Stimulated activated CD8-positive, alpha-beta memory T cell treated with anti-CD3 and anti-CD28 coated beads, Interleukin-4, amount 100 ng/mL, for 24 hours (primary cell): ENCODE results near the gene SFRP4.
"Not testable (repeated sequence)": the region's sequence is repeated elsewhere in the genome, so short reads cannot be mapped to it uniquely, and the experiment has no call there.

Experiments
- DNase-seq: peaks from one replicate; pipeline ENCODE4 v3.0.0-alpha.2; 2020; ENCODE audit warnings: low read depth

SFRP4 gene

DNA sequence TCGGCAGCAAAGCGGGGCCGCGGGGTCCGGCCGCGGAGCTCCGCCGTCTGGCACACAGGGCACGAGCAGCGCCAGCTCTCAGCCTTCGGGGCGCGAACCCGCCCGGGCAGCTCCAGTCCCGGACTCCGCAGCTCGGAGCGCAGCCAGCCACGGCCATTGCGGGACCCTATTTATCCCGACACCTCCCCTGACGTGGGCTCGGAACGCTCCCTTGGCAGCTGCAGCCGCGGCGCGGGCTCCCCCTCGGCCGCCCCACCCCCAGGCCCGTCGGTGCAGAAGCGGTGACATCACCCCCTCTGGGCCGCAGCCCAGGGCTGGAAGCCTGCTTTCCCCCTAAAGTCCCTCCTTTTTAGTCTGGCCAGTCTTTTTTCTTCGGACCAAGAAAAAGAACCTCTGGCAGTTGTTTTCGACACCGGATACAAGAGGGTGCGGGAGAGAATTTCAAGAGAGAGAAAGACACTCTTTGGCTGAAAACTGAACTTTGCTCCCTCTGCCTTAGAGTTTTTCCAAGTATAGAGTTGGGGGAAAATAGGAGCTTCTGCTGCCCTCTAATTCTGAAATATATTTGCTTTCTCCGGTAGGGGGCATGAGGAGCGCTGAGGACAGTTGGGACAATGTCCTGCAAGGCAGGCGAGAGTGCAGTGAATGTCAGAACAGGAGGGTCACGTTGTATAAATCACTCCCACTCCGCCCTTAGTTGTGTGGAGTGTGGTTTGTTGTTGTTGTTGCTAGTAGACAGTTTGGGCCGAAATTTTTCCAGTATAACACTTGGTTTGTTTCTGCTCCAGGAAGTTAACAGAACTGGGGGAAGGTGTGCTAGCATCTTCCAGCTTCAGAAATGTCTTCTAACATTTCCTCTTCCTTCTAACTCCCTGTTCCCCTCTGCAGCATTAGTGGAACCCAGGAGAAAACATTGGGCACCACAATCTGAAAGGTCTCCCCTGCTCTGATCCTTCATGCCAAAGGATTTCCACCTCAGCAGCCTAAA, at the start of gene SFRP4:
Gene SFRP4, minus strand, starts transcription at position 145 of the 988 bp plus-strand sequence. CDS start 280 bp downstream, outside the sequence.
- no peak for DNase-seq

DNA sequence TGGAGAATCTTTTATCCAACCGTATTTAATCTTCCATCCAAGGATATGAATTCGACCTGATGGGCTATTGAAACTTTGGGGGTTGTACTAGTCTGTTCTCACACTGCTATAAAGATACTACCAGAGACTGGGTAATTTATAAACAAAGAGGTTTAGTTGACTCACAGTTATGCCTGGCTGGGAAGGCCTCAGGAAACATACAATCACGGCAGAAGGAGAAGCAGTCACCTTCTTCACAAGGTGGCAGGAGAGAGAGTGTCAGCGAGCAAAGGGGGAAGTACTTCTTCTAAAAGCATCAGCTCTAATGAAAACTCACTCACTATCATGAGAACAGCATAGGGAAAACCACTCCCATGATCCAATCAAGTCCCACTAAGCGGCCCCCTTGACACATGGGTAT, 47.6 kb upstream of the SFRP4 start:
- DNase-seq, result no peak

DNA sequence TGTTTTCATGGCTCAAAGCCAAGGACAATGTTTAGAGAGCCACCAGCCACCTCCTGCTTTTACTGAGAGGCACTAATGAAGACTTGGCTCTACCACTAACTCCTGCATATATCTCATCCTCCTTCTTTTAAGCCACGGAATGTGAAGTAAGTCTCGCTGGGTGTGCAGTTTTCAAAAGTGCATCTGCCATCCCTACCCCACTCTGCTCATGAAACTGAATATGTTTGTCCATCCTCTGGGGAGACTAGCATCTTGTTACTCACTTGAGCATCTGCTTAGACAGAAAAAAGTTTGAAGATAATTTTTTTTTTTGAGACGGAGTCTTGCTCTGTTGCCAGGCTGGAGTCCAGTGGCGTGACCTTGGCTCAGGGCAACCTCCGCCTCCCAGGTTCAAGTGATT, 44.6 kb upstream of the SFRP4 start:
- no peak for DNase-seq

DNA sequence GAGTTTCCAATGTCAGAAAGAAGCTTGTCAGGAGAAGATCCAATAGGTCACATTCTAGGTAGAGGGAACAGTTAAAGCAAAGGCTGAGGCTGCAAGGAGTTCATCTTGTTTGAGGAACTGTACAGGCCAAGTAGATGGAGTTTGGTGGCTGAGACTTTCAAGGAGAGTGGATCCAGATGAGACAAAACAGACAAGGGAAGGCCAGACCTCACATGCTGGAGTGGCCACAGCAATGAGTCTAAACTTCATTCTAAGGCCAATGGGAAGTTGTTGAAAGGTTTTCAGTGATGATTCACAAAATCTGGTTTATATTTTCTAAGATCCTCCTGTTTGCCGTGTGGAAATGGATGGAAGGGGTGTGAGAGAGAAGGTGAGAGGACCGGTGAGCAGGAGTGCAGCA, 43.9 kb upstream of the SFRP4 start:
- no peak for DNase-seq

DNA sequence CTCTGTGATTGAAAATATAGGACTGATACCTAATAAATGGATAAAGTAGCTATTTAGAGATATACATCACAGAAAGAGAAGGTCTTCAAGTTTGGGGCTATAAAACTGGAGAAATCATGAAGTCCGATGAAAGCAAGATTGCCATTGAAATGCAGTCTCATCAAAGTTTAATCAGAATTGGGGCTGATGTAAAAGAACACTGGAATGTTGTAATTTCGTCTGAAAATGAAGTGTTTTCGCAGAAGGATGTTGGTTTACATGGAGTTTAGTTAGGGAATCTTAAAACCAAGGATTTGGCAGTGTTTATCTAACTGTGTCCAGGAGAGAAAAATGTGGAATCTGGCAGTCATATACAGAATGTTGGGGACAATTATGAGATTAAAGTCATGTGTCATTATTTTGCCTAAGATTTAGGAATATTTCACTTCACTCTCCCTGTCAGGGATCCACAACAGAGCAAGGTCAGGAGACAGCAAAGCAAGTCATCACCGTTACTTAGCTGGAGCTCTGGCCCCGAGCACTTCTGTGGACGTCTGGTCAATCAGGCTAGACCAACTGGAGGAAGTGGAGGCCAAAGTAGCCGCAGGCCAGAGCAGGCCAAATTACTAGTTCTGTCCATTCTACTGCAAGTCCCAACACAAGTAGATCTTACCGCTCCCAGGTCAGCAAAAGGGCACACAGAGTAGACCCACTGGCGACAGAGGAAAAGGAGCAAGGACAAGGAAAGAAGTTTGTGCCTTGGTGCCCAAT, 40.8 kb upstream of the SFRP4 start:
- no peak for DNase-seq

DNA sequence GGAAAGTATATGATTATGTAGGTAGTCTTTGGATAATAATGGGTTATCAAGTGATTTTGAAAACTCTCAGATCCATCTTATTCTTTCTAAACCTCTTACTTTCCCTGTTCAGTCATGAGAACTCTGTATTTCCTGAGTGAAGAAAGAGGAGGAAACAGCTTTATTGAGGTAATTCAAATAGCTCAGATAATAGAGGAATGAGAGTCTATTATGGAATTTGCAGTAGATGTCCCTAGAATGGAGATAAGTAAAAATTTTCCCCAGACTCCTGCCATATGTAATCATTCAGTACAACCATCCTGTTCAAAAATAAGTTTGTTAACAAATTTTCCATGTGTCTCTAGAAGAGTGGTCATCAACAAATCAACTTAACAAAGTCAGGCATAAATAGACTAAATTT, 40.2 kb upstream of the SFRP4 start:
- no peak for DNase-seq

DNA sequence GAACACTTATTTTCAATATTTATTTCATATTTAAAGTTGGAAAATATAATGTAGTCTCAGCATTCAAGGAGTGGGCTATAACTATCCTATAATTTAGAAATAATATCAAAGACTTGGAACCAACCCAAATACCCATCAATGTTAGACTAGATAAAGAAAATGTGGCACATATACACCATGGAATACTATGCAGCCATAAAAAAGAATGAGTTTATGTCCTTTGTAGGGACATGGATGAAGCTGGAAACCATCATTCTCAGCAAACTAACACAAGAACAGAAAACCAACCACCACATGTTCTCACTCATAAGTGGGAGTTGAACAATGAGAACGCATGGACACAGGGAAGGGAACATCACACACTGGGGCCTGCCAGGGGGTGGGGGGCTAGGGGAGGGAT, 37.6 kb upstream of the SFRP4 start:
- DNase-seq, result not testable (repeated sequence)

DNA sequence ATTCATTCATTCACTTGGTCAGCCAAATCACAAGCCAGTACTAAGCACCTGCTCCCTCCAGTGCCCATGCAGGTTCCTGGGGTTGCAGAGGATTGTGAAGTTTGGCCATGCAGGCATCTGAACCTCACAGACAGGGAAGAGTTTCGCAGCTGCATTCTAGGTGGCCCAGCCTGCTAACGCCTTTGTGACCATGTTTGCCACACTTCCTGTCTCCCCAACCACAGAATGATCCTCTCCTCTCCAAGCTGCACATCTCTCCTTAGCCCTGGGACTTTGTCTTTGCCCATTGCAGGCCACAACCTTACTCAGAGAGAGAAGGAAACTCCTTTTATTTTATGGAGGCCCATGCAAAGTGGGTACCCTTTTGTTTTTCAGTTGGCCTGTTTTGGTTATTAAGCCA, 35.6 kb upstream of the SFRP4 start:
- DNase-seq, result no peak

DNA sequence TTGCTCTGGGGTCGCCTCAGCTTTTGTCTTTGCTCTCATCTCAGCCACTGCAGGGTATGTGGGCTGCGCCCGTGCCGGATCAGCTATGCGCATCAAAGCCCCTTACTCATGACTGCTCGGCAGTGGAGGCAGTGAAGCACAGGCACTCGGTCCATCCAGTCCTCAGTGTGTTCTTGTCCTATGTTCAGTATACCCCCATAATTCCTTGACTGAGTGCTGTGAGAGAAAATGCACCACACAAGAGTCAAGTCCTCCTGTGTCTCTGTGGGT, 31.3 kb upstream of the SFRP4 start:
- no peak for DNase-seq

DNA sequence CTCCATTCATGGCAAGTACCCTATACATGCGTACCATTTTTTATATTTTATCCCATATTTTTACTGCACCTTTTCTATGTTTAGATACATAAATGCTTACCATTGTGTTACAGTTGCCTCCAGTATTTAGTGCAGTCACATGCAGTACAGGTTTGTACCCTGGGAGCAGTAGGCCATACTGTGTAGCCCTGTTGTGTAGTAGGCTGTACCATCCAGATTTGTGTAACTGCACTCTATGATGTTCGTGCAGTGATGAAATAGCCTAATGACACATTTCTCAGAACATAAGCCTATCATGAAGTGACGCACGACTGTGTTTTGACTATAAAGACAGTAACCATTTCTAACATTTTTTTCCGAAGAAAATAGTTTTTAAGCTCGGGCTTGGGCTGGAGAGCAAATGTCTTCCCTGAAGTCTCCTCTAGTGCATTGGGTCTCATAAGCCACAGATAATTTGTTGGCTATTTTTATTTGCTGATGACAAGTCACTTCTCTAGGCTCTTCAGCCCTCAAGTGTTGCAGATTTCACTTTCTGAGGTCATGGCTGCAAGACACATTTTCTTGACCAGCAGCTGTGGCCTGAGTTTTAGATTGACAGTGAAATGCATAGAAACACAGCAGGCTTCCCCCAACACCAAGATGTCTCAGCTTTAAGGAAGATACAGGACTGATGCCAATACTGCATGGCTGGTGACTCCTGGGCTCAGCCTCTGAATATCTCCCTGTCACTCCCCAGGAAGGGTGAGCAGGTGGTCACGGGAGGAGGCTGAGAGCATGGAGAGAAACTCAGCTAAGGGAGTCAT, 30.7 kb upstream of the SFRP4 start:
- DNase-seq, result no peak

DNA sequence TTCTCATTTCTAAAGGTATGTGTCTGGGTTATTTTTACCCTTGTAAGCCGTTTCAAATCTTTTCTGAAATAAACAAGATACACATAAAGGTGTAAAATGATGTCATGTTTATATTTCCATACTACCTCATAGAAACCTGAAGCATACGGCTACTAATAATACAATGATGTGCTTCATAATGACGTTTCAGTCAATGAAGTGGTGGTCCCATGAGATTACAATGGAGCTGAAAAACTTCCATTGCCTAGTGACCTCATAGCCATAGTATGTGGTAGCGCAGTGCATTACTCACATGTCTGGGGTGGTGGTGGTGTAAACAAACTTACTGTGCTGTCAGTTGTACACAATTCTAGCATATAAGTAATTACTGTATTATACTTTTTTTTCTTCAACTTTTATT, 28.7 kb upstream of the SFRP4 start:
- no peak for DNase-seq

DNA sequence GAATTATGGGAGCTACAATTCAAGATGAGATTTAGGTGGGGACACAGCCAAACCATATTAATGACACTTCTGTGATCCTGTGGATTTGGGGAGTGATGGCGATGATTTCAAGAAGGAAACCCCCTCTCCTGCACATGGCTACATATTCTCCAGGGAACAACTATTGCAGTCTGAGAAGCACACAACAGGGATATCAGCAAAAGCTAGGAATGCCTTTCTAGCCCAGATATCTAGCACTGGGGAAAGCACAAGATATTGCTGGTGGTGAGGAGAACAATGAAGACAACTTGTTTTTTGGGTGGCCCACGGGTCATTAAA, 28.1 kb upstream of the SFRP4 start:
- no peak for DNase-seq

DNA sequence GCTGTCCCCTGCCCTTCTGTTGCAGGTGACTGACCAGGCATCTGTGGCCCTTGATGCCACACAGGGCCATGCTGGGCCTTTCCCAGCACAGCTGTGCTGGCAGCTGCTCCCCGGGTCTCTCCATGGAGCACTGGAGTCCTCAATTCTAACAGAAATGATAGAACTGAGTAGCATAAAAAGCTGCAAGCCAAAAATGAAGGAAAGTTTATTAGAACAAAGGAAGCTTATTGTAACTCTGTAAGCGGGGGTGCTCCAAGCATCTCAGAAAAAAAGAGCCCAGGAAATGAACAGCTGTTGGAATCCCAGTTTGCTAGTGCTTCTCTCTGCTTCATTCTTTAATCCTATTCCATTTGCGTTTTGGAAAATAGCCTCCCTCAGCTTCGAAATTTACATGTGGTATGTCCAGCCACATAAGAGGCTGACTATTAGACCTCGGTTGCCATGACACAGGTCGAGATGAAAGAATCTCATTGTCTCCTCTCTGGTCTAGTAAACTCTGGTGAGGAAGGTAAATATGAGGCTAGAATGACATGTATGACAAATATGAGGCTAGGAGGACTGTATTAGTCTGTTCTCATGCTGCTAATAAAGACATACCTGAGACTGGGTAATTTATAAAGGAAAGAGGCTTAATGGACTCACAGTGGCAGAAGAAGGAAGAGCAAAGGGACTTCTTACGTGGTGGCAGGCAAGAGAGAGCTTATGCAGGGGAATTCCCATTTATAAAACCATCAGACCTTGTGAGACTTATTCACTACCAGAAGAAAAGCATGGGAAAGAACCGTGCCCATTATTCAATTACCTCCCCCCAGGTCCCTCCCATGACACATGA, 27.5 kb upstream of the SFRP4 start:
- no peak for DNase-seq

DNA sequence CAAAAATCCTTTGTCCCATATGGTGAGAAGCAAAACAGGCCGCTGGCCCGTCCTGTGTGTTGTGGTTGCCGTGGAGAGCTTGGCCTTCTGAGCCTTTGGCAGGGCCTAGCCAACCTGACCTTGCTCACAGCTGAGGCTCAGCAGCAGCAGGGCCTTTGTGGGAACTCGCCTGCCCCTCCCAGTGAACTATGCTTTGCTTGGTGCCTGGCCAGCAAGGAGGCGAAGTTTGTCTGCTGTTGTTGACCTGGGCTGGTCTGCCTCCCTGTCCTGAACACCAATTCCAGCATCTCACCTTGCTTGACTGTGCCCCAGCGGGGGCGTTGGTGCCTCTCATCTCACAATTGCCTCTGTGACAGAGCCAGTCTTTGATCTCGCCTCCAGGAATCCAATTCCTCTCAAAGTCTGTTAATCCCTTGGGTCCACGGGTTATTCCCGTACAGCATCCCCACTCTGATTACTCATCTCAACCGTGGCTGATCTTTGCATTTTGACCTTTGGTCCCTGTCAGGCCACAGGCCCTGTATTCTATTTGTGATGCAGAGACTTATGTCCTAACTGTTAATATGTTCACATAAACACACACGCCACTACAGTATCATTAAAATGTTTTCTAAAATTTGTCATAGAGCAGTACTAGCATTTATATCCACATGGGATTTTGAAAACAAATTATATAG, 26.5 kb upstream of the SFRP4 start:
- DNase-seq, result no peak

DNA sequence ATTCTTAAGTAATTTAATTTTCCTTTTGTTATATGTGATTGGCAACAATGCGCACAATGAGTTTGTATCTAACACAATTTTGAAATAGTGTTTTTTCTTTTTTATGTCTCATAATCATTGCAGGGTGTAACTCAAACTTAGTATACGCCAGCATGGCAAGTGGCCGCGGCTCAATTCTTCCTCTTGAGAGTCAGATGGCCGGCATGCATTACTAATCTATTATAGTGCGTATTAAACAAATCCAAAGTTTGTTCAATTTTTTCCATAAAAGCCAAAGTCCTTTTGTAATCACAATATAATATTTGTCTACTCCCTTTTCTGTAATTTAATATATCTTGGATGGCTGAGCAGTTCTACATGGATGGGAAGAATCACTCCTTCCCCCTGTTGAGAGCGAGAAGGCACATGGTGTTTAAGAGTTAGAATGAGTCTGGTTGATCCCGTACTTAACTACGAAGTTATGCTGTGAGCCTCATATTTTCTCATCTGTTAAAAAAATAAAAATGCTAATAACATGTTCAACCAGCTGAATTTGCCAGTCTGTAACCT, 16.5 kb upstream of the SFRP4 start:
- no peak for DNase-seq

DNA sequence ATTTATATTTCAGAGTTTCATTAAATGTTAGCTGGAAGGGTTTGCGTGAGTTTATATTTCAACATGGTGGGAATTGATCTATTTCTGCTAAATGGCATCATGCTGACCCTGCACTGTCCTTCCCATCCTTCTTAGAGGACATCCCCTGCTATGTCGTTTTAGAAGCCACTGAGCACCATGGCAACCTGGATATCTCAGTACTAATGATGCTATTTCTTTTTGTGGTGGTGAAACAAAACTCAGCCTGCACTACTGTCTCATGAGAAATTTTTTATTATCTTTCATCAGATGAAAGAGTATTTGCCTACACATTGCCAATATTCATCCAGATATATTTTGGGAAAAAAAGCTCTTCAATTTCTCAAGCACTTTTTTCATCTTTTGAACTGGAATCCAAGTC, 15.9 kb upstream of the SFRP4 start:
- DNase-seq, result no peak

DNA sequence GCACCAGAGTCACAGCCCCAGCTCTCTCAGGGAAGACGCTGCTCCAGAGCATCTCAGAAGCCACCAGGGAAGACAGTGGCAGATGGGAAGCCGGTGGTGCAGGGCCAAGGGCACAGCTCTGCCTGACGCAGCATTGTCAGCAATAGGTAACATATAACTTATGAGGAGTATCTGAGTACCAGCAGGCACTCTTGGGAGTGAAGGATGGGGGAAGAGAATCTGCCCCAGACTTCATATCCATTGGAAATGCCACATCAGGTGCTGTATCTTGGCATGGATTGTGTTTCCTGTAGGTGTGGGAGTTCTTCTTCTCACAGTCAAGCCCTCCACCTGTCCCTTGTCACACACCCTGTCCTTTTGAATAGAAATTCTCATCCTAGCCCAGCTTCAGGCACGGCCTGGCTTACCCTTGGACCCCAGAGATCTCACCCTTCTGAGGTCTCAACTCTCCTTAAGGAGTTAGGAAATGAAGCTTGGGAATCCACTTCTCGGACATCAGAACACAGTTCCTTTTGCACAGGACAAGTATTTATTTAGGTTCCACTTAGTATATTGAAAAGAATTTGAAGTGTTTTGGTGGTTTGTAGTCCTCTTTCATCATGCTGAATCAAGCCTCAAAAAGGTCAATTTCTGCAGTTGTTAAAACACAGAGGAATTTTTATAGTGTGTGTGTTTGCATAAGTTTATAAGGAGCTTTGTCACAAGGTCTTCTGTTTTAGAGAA, 13.8 kb upstream of the SFRP4 start:
- no peak for DNase-seq

DNA sequence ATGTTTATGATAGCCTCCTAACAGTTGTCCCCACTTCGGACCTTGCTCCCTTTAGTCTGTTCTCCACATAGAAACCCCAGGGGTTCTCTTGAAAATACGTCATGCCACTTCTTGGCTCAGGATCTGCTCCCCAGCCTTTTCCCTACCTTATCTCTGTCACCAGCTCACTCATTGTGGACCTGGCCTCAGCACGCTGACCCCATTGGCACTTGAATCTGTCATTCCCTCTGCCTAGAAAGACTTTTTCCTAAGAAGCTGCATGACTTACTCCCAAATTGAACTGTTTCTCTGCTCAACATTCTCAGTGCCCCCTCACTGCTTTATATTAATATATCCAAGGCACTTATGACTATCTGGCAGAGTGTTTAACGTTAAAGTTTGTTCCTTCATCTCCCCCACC, 12.3 kb upstream of the SFRP4 start:
- DNase-seq, result no peak

DNA sequence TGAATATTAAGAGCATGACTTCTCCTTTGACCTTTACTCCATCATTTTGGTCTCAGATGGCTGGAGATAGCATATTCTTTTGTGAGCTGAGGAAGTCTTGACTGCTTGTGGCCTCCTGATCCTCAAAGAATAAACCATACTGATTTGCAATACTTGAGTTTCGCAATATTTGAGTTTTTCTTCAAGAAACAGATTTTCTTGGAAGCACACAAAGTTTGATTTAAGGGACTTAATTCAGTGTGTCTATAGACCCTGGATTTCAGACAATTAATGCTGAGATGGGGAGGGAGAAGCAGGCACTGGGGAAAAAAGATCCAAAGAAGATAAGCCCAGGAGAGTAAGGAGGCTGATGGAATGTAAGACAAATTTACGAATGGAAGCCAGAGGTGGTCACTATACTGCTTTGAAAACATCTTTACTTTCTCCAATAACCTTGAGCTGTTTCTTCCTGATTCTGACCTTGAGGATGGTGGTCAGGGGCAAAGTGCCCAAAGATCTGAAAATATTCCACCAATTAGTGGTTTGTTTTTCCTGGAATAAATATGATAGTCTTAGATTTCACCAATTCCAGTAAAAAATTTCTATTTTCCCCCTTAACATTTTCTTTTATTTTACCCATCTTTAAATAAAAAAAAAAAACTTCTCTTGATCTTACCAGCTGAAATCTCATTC, 11.3 kb upstream of the SFRP4 start:
- no peak for DNase-seq

DNA sequence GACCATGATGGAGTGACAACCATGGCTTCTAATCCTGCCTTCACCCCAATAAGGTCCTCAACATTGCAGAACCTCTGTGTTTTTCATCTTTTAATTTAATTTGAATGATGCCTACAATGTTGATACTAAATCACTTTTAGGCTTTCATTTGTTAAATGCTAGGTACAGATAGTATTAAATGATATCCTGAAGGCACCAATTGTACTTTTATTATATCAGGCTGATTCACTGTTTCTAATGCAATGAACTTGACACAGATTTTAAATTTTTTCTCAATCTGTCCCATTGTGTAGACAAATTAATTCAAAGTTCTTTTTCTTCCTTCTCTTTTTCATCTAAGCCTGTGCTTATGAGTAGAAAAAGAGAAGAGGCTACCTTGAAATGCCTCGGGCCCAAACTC, 9.0 kb upstream of the SFRP4 start:
- no peak for DNase-seq
